Right lobe of liver (tissue), 6 donors: ENCODE measurements around the gene ZNF17. TPM values are rescaled to one million over a fixed set of nuclear protein-coding genes. Genes with fewer than 3 reads are reported as not detected.

ENCODE experiments used
- ATAC-seq, 4 donors: fragments of 200-7000 bp; cut with Tn5 transposase; one replicate each; pipeline ENCODE4 v1.9.1; 2020; ENCODE audit warnings: mild to moderate bottlenecking in 4 of 4, moderate library complexity in 4 of 4
- DNase-seq, 3 donors: peaks; one replicate each; pipeline ENCODE4 v3.0.0-alpha.2; 2020
- H3K27ac ChIP-seq, 3 donors: fragments of 200-600 bp; one replicate each; pipeline ENCODE4 v1.8.0; 2022
- H3K27me3 ChIP-seq, 2 donors: fragments of 200-600 bp; one replicate each; pipeline ENCODE4 v1.8.0; 2022
- H3K36me3 ChIP-seq, 4 donors: fragments of 200-600 bp; sonication (generic) in 1 of 4; one replicate each; pipeline versions ENCODE4 v1.5.1 to v1.8.0; 2017 to 2022; ENCODE audit warnings: control low read depth in 1 of 4
- H3K4me1 ChIP-seq, 4 donors: fragments of 200-600 bp; sonication (generic) in 1 of 4; one replicate each; pipeline versions ENCODE4 v1.5.1 to v1.8.0; 2017 to 2022; ENCODE audit warnings: control low read depth in 1 of 4
- H3K4me3 ChIP-seq, 3 donors: fragments of 200-600 bp; one replicate each; pipeline ENCODE4 v1.8.0; 2022
- H3K9me3 ChIP-seq, 4 donors: fragments of 200-600 bp; sonication (generic) in 1 of 4; one replicate each; pipeline versions ENCODE4 v1.5.1 to v1.8.0; 2017 to 2022; ENCODE audit warnings: control low read depth in 1 of 4
- POLR2A ChIP-seq: fragments of 450-650 bp; IDR thresholded peaks from one replicate; pipeline ENCODE4 v1.6.1; 2017; ENCODE audit warnings: antibody characterized with exemption, mild to moderate bottlenecking
- WGBS: methylation state at CpG from one replicate; pipeline ENCODE4 v1.1.6; 2018; ENCODE audit warnings: low coverage, low lambda C conversion rate; ENCODE audit not compliant: insufficient coverage; ENCODE audit errors: missing lambda C conversion rate; 5-methylcytosine and 5-hydroxymethylcytosine counted together
- intact Hi-C, 2 donors: fragments of 100-400 bp; cut with DNase I; formaldehyde crosslinking; loops; one replicate each; pipeline versions ENCODE4 v1.11.2 to v1.14.1; 2022
- total RNA-seq, 6 experiments: library from RNA; depleted of rRNA in 2 of 6; stranded (reverse); fragments of >200 nt in 2 of 6; fragmentation: NEBNext Ultra II Directional in 3 of 6; extraction: Animal tissue kit (Norgen Biotek cat#: 25700) in 3 of 6; gene quantifications; one replicate each; pipeline versions ENCODE4 v1.1.0 to v1.2.4, GENCODE V29; 2016 to 2023
- TF ChIP-seq, protein P1 (sequence below), 4 donors: fragments of 200-600 bp in 3 of 4; fragments of 450-650 bp in 1 of 4; IDR thresholded peaks; one replicate each; pipeline versions ENCODE4 v1.5.1 to v1.8.0; 2016 to 2022; ENCODE audit warnings: antibody characterized with exemption in 4 of 4, mild to moderate bottlenecking in 2 of 4
- donor health status: DM: no; HTN: yes; CAD: no.
- donor health status: DM: no; HTN: no; CAD: no.
- donor health status: DM: no; HTN: no; CAD: no.
- donor health status: DM: no; HTN: yes; CAD: no.
- donor health status: DM: no; HTN: yes; CAD: no.

Gene ZNF17
- total RNA-seq, 6 experiments from 2014 or later = 1.8 to 4.6 (median 3.4) TPM

DNA sequence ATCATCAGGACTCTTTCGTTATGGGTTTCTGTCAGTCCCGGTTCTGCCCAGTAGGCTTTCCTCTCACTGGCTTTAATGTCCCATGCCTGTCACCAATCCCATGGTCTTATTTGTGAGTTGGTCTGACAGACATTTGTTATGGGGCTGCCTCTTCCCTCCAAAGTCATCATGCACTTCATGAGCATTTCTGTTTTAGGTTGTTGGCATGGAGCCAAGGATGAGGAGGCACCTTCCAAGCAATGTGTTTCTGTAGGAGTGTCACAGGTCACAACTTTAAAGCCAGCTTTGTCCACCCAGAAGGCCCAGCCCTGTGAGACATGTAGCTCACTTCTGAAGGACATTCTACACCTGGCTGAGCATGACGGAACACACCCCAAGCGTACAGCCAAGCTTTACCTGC, 8.5 kb downstream of the ZNF17 start:
- no peak for DNase-seq
- intact Hi-C loops = no loop called here
- WGBS = 94% methylated on average over 3 of the region's 4 CpGs
- peaks cover 0 to 39% (median 10%) of the 10 kb centered on the region in 4 donors for H3K9me3 ChIP-seq
- H3K27me3 ChIP-seq = no peaks in the 10 kb centered on the region
- no peak overlapping the region for H3K4me3 ChIP-seq
- H3K36me3 ChIP-seq = peaks cover 0 to 27% (median 19%) of the 10 kb centered on the region in 4 donors
- no peaks in the 10 kb centered on the region for H3K4me1 ChIP-seq
- TF ChIP-seq POLR2A = no peak
- TF ChIP-seq, protein P1, sequence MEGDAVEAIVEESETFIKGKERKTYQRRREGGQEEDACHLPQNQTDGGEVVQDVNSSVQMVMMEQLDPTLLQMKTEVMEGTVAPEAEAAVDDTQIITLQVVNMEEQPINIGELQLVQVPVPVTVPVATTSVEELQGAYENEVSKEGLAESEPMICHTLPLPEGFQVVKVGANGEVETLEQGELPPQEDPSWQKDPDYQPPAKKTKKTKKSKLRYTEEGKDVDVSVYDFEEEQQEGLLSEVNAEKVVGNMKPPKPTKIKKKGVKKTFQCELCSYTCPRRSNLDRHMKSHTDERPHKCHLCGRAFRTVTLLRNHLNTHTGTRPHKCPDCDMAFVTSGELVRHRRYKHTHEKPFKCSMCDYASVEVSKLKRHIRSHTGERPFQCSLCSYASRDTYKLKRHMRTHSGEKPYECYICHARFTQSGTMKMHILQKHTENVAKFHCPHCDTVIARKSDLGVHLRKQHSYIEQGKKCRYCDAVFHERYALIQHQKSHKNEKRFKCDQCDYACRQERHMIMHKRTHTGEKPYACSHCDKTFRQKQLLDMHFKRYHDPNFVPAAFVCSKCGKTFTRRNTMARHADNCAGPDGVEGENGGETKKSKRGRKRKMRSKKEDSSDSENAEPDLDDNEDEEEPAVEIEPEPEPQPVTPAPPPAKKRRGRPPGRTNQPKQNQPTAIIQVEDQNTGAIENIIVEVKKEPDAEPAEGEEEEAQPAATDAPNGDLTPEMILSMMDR (IDR thresholded peaks at IDR 0.05) = no peak
- ATAC-seq = no peak
- H3K27ac ChIP-seq = no peak overlapping the region

DNA sequence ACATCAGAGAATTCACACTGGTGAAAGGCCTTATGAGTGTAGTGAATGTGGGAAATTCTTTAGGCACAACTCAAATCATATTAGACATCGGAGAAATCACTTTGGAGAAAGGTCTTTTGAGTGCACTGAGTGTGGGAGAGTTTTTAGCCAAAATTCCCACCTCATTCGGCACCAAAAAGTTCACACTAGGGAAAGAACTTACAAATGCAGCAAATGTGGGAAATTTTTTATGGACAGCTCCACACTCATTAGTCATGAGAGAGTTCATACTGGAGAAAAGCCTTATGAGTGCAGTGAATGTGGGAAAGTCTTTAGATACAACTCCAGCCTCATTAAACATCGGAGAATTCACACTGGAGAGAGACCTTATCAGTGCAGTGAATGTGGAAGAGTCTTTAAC, 10.1 kb downstream of the ZNF17 start:
- intact Hi-C loops = no loop called here
- Histone ChIP-seq H3K27ac (no peak overlapping the region), H3K4me1 (no peaks in the 10 kb centered on the region), H3K4me3 (no peak overlapping the region), H3K36me3 (peaks cover 0 to 27% (median 19%) of the 10 kb centered on the region in 4 donors), H3K9me3 (peaks cover 0 to 39% (median 10%) of the 10 kb centered on the region in 4 donors), H3K27me3 (no peaks in the 10 kb centered on the region)
- TF ChIP-seq, protein P1 (IDR thresholded peaks at IDR 0.05) = no peak
- no peak for TF ChIP-seq POLR2A
- DNase-seq = no peak
- ATAC-seq = no peak
- WGBS = 100% methylated on average over 2 of the region's 3 CpGs

DNA sequence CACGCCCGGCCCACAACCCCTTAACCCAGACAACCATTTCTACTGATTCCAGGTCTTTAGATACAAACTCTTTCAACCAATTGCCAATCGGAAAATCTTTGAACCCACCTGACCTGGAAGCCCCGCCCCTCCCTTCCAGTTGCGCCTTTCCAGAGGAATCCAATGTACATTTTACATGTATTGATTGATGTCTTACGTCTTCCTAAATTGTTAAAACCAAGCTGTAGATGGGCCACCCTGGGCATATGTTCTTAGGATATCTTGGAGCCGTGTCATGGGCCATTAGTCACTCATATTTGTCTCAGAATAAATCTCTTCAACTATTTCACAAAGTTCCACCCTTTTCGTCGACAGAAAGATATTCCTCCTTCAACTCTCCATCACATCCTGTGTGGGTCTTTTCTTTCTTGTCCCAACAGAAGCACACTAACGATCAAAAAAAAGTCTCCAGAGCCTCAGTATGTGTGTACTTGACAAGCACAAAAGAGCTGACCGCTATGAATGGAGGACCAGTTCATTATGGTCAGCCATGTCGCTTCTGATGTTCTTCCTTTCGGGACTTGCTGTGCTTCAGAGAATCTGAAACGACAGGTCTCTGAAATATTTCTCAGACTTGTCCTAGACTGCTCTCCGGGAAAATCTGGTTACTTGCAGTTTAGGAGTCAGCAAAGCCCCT, 23.6 kb downstream of the ZNF17 start:
- no peak for TF ChIP-seq POLR2A
- TF ChIP-seq, protein P1 (IDR thresholded peaks at IDR 0.05) = no peak
- intact Hi-C loops = no loop called here
- Histone ChIP-seq H3K9me3 (no peaks in the 10 kb centered on the region), H3K4me1 (peaks cover 0 to 11% (median 0%) of the 10 kb centered on the region in 4 donors), H3K27ac (peak overlapping the region in 1 of 3 donors; percentile 5), H3K36me3 (peaks cover 0 to 2% (median 0%) of the 10 kb centered on the region in 4 donors), H3K27me3 (no peaks in the 10 kb centered on the region), H3K4me3 (peak overlapping the region; percentile 91 to 97 (median 94))
- ATAC-seq (peak in 3 of 4 donors; percentile 4 to 8 (median 4)), DNase-seq (no peak)
- WGBS = 30% methylated on average over 15 of the region's 15 CpGs

DNA sequence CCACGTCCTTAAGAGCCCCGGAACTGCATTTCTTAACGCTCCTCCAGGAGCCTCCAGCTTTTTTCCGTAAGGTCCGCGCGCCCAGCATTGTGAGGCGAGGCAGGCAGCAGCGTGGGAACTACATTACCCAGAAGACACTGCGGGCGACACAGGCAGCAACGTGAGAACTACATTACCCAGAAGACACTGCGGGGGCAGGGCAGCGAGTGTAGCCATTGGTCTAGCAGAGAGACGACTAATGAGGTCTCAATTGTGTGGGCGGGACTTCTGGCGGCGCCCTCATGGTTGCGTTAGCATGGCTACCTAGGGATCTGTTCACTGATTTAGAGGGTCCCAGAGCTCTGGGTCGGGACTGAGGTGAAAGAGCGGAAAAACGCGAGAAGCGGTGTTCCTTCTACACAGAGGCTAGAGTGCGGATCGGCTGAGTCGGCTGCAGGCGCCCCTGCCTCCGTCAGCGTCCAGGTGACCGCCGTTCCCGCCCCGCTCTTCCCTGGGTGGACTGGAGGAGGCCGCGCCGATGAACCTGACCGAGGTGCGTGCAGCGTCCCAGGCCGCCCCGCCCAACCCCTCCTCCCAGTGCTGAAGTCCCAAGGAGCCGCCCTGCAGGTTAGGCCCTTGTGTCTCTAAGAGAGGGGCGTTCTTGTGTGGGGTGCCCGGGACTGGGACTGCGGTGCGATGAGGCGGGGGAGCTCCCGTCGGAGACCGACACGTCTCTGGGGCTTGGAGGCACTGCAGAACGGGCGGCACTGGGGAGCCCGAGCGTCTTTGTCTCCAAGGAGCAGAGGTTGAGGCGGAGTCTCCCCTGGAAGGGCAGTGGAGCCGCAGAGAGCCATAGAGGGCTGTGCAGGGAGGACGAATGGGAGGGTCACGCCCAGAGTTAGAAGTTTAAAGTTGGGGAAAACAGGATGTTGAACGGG, 24.4 kb downstream of the ZNF17 start, which contains the start of gene ZNF749:
Gene ZNF749, plus strand, starts transcription at position 264 of the 917 bp plus-strand sequence. Its CDS starts 254 bp downstream, at position 518.
- Histone ChIP-seq H3K27me3 (no peaks in the 10 kb centered on the region), H3K9me3 (no peaks in the 10 kb centered on the region), H3K4me1 (peaks cover 0 to 11% (median 0%) of the 10 kb centered on the region in 4 donors), H3K4me3 (peak within 1 kb of the TSS; percentile 91 to 97 (median 94)), H3K27ac (peak within 1 kb of the TSS in 2 of 3 donors; percentile 5 to 43), H3K36me3 (peaks cover 0 to 2% (median 0%) of the 10 kb centered on the region in 4 donors)
- DNase-seq (peak; percentile 96 to 99 (median 97)), ATAC-seq (peak; percentile 100)
- under 1% methylated on average over 24 of the region's 61 CpGs for WGBS
- intact Hi-C loops = no loop called here
- no peak for TF ChIP-seq POLR2A
- TF ChIP-seq, protein P1 (IDR thresholded peaks at IDR 0.05) = no peak
